Bronchial epithelial cell (primary cell): ENCODE data around the gene TMEM164. TPM values are rescaled to one million over a fixed set of nuclear protein-coding genes. Genes with fewer than 3 reads are reported as not detected.

Experiments used
- DNase-seq: peaks from one replicate; pipeline ENCODE4 v3.0.0-alpha.2; 2010; ENCODE audit warnings: low read depth
- FAIRE-seq: peaks from 2 replicates; lab custom pipeline; 2011; peaks lifted over from hg19 to GRCh38; lab: Jason Lieb, UNC
- H3K27me3 ChIP-seq: 2 replicates; pipeline ENCODE4 v1.5.1; 2011; ENCODE audit warnings: low read length; ENCODE audit not compliant: control insufficient read depth, insufficient read depth
- H3K36me3 ChIP-seq: 2 replicates; pipeline ENCODE4 v1.5.1; 2011; ENCODE audit warnings: low read length; ENCODE audit not compliant: control insufficient read depth, insufficient read depth
- H3K4me3 ChIP-seq: 2 replicates; pipeline ENCODE4 v1.5.1; 2011; ENCODE audit warnings: mild to moderate bottlenecking, low read depth, low read length, control low read depth
- total RNA-seq: library from RNA; depleted of rRNA; stranded (reverse); fragments of >200 nt; gene quantifications from 2 replicates; pipeline ENCODE4 v1.2.1, GENCODE V29; 2014
- TF ChIP-seq, protein P1 (sequence below): IDR thresholded peaks from 2 replicates; pipeline ENCODE4 v1.5.1; 2011; ENCODE audit warnings: mild to moderate bottlenecking, moderate library complexity, low read length, control low read depth, inconsistent platforms; ENCODE audit not compliant: insufficient read depth, severe bottlenecking

Gene TMEM164
- total RNA-seq, 1 donor from 2014 or later: 20.3 TPM

DNA sequence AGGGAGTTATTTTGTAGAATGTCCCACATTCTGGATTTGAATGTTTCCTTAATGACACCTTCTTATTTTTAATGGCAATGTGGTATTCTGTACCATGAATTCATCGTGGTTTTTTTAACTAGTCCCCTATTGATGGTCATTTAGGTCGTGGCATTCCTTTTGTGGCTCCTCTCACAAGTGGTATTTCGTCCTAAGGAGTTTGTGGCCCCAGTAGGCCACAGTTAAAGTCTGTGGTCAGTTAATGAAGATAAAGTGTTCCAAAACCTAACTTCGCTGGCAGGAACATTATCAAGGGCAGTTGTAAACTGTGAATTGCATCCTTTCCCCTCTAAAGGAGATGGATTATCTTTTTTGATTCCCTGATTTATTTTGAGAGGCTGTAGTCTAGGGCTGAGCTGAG lies 133.2 kb downstream of the TMEM164 start:
- TF ChIP-seq, protein P1, sequence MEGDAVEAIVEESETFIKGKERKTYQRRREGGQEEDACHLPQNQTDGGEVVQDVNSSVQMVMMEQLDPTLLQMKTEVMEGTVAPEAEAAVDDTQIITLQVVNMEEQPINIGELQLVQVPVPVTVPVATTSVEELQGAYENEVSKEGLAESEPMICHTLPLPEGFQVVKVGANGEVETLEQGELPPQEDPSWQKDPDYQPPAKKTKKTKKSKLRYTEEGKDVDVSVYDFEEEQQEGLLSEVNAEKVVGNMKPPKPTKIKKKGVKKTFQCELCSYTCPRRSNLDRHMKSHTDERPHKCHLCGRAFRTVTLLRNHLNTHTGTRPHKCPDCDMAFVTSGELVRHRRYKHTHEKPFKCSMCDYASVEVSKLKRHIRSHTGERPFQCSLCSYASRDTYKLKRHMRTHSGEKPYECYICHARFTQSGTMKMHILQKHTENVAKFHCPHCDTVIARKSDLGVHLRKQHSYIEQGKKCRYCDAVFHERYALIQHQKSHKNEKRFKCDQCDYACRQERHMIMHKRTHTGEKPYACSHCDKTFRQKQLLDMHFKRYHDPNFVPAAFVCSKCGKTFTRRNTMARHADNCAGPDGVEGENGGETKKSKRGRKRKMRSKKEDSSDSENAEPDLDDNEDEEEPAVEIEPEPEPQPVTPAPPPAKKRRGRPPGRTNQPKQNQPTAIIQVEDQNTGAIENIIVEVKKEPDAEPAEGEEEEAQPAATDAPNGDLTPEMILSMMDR: no peak
- Histone ChIP-seq H3K36me3 (no peaks in the 10 kb centered on the region), H3K27me3 (no peaks in the 10 kb centered on the region), H3K4me3 (no peak overlapping the region)
- FAIRE-seq: no peak
- DNase-seq: no peak

DNA sequence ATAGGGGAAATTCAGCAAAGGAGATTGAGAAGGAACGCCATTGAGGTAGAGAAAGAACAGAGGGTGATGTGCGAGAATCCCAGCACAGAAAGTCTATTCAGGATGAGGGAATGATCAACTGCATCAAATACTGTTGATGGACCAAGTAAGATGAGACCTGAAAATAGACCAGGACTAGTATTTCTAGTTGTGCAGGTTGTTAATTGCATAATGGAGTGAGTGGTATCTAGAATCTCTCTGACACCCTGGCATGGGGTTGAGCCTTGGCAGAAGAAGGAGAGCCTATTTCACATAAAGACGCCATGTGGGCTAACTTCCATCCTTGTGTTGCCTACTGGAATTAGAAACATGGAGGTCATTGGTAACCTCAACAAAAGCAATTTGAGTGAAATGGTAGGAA lies 135.6 kb downstream of the TMEM164 start:
- no peaks in the 10 kb centered on the region for H3K27me3 ChIP-seq
- no peaks in the 10 kb centered on the region for H3K36me3 ChIP-seq
- DNase-seq: peak; percentile 21
- TF ChIP-seq, protein P1: no peak
- FAIRE-seq: peak; percentile 89
- no peak overlapping the region for H3K4me3 ChIP-seq

DNA sequence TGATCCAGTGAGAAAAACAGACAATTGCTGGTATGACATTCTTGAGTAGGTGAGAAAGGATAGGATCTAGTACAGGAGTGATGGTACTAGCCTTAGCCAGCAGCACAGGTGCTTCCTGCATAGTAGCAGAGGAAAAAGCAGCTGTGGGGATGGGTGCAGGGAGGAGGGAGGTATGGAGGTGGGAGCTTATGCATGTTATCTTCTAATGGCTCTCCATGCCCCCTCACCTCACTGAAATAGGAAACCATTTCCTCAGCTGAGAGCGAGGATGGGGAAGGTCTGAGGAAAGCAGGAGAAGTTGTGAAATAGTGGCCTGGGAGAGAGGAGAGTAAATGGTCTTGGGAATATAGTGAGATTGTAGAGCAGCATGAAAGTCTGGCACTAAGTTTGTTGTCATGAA lies 136.3 kb downstream of the TMEM164 start:
- no peak for FAIRE-seq
- no peaks in the 10 kb centered on the region for H3K36me3 ChIP-seq
- no peak for DNase-seq

DNA sequence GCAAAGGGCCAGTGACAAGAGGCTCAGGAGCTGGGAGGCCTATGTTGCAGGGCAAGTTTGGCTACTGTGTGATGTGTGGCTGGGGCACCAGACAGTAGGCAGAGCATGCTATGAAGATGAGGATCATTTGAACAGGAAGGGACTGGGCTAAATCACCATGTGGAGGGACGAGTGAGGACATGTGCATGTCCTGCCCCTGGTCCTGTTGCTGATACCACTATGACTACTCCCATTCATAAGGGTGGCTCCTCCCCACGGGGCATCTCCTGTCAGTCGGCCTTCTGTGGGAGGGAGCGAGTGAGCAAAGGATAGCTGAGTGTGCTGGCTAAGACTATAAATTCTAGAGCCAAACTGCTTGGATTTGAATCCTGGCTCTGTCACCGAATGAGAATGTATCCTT lies 139.2 kb downstream of the TMEM164 start:
- TF ChIP-seq, protein P1: no peak
- no peaks in the 10 kb centered on the region for H3K36me3 ChIP-seq

More for the DNA sequence above, 136.3 kb downstream of the TMEM164 start:
- no peaks in the 10 kb centered on the region for H3K27me3 ChIP-seq
- TF ChIP-seq, protein P1: no peak
- H3K4me3 ChIP-seq: no peak overlapping the region

DNA sequence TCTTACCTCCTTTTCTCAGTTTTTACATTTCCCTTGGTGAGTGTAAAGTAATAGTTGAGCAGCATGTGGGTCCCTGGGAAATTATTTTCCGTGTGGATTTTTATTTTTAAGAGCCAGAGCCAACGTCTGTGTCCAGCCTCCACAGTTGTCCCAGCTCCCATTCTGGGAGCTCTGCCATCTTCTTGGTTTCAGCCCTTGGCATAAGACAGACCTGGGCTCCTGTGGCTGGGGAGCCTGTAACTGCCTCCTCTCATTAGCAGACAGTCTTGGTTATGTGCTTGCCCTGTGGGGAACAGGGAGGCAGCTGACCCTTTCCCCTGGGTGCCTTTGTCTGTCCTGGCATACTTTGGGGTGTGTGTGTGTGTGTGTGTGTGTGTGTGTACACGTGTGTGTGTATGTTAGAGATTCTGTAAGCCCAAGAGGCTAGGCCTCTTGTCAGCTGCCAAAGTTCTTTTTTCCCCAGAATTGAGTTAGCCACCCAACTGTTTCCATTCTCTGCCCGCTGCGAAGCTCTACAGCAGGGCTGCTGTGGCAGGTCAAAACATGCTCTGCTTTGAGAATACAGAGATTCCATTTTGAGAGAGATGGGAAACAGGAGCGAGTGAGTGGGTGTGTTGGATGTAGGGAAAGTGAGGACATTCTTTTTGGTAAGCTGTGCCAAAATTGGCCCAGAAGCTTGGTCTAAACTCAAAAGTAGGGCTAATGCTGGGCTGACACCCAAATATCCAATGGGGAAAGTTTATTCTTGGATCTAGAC lies 140.7 kb downstream of the TMEM164 start:
- FAIRE-seq: no peak
- no peak overlapping the region for H3K4me3 ChIP-seq
- peak; percentile 70 for DNase-seq
- no peaks in the 10 kb centered on the region for H3K27me3 ChIP-seq
- no peaks in the 10 kb centered on the region for H3K36me3 ChIP-seq
- TF ChIP-seq, protein P1: no peak

More for the DNA sequence above, 139.2 kb downstream of the TMEM164 start:
- FAIRE-seq: peak; percentile 99
- H3K4me3 ChIP-seq: no peak overlapping the region
- H3K27me3 ChIP-seq: no peaks in the 10 kb centered on the region
- DNase-seq: peak; percentile 91

DNA sequence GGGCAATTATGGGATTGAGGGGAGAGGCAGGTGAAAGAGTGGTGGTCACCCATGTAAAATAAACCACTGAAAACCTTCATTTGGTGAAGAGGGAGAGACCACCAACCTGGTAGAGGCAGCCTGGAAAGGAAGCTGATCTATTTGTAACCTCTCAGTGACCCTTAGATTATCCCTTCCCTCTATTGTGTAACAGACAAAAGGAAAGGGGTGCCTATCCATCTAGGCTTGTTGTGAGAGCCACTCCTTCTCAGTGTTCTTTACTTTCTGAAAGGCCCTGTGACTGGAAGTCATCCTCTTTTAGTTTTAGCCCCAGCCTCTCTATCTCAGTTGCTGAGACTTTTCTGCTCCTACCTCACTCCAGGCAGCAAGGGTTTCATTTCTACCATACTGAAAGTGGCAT lies 142.4 kb downstream of the TMEM164 start:
- Histone ChIP-seq H3K36me3 (no peaks in the 10 kb centered on the region), H3K27me3 (no peaks in the 10 kb centered on the region), H3K4me3 (no peak overlapping the region)
- no peak for FAIRE-seq
- TF ChIP-seq, protein P1: no peak
- no peak for DNase-seq
